ENCODE measurements around the gene OR51A4.
"Not testable (repeated sequence)": the region's sequence is repeated elsewhere in the genome, so short reads cannot be mapped to it uniquely, and the experiment has no call there.

Gene OR51A4

GRCh38 chr11:4962816-4963215, 15.4 kb upstream of the OR51A4 start:
- no peak for DNase-seq (ENCODE audit: low spot score)
- Histone ChIP-seq H3K27ac (no peak overlapping the region), H3K4me3 (no peak overlapping the region)
- TF ChIP-seq CTCF (IDR thresholded peaks at IDR 0.05), result no peak

GRCh38 chr11:4960877-4961276, 13.5 kb upstream of the OR51A4 start:
- TF ChIP-seq CTCF (IDR thresholded peaks at IDR 0.05), result no peak
- no peak overlapping the region for H3K4me3 ChIP-seq
- no peak overlapping the region for H3K27ac ChIP-seq
- DNase-seq (ENCODE audit: low spot score), result no peak

- Histone ChIP-seq H3K27ac (no peak overlapping the region), H3K4me3 (no peak overlapping the region)
- no peak for DNase-seq (ENCODE audit: low spot score)
- no peak for TF ChIP-seq CTCF (IDR thresholded peaks at IDR 0.05)
Observed at GRCh38 chr11:4957396-4957795, 10.0 kb upstream of the OR51A4 start.

- H3K4me3 ChIP-seq, H3K27ac ChIP-seq: not testable (repeated sequence)
Observed at GRCh38 chr11:4955613-4956012, 8.2 kb upstream of the OR51A4 start, which contains the start of gene OR51A2. Gene OR51A2, minus strand, starts transcription at chr11:4955713. Its CDS starts 0 bp downstream, at chr11:4955713.

GRCh38 chr11:4936745-4937144, 10.7 kb downstream of the OR51A4 start:
- Histone ChIP-seq H3K4me3 (no peak overlapping the region), H3K27ac (no peak overlapping the region)
- TF ChIP-seq CTCF (IDR thresholded peaks at IDR 0.05), result no peak
- DNase-seq (ENCODE audit: low spot score), result no peak

More at GRCh38 chr11:4955613-4956012, 8.2 kb upstream of the OR51A4 start, which contains the start of gene OR51A2:
- DNase-seq (ENCODE audit: low spot score), result not testable (repeated sequence)

- no peak for DNase-seq (ENCODE audit: low spot score)
- no peak for TF ChIP-seq CTCF (IDR thresholded peaks at IDR 0.05)
- H3K4me3 ChIP-seq, result no peak overlapping the region
- no peak overlapping the region for H3K27ac ChIP-seq
Observed at GRCh38 chr11:4932751-4933150, 14.7 kb downstream of the OR51A4 start.

- TF ChIP-seq CTCF (IDR thresholded peaks at IDR 0.05), result no peak
- Histone ChIP-seq H3K4me3 (no peak overlapping the region), H3K27ac (no peak overlapping the region)
- no peak for DNase-seq (ENCODE audit: low spot score)
Observed at GRCh38 chr11:4926608-4927007, 20.8 kb downstream of the OR51A4 start.

- TF ChIP-seq CTCF (IDR thresholded peaks at IDR 0.05), result no peak
- no peak within 1 kb of the TSS for H3K4me3 ChIP-seq
- no peak within 1 kb of the TSS for H3K27ac ChIP-seq
- no peak for DNase-seq (ENCODE audit: low spot score)
Observed at GRCh38 chr11:4924239-4924638, 23.2 kb downstream of the OR51A4 start, which contains the start of gene OR51G1. Gene OR51G1, minus strand, starts transcription at chr11:4924339. Its CDS starts 0 bp downstream, at chr11:4924339.

All from coronary artery (tissue), 2 donors.